Mucosa of gallbladder (tissue), 1 donor: ENCODE measurements around the gene PCDH1. TPM values are rescaled to one million over a fixed set of nuclear protein-coding genes. Genes with fewer than 3 reads are reported as not detected.
"Not testable (repeated sequence)": the region's sequence is repeated elsewhere in the genome, so short reads cannot be mapped to it uniquely, and the experiment has no call there.

Experiments
- DNase-seq: peaks from one replicate; pipeline ENCODE4 v3.0.0-alpha.2; 2020; ENCODE audit warnings: low spot score
- total RNA-seq: library from RNA; stranded (reverse); gene quantifications from one replicate; pipeline ENCODE4 v1.2.1, GENCODE V29; 2021
- donor health status: DM: no; HTN: no; CAD: no.

PCDH1 gene
- total RNA-seq: 90.6 TPM

DNA sequence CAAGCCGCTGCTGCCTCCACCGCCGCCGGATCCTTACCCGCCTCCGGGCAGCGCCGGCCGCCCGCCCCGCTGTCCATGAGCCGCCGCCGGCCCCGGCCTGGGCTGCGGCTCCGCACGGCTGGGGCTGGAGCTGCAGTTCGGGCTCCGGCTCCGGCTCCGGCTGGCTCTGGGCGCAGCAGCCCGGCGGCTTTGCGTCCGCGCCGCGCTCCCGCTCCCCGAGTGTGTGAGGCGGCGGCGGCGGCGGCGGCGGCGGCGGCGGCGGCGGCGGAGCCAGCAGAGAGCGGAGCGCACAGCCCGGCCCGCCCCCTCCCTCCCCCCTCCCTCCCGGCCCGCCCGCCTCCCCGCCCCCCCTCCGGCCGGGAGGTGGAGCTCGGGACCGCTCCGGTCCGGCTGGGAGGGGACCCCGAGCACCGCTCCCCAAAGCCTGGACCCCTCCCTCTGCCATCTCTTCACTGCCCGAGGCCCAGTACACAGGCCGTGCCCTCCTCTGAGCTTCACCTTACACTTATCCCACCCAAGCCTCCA is at the start of gene PCDH1:
PCDH1 (minus strand) TSS at position 225 of the 525 bp plus-strand sequence; CDS start at position 77, 148 bp downstream.
- DNase-seq: peak; percentile 29

GRCh38 chr5:141926434-141926833 is 48.2 kb upstream of the PCDH1 start:
- no peak for DNase-seq

DNA sequence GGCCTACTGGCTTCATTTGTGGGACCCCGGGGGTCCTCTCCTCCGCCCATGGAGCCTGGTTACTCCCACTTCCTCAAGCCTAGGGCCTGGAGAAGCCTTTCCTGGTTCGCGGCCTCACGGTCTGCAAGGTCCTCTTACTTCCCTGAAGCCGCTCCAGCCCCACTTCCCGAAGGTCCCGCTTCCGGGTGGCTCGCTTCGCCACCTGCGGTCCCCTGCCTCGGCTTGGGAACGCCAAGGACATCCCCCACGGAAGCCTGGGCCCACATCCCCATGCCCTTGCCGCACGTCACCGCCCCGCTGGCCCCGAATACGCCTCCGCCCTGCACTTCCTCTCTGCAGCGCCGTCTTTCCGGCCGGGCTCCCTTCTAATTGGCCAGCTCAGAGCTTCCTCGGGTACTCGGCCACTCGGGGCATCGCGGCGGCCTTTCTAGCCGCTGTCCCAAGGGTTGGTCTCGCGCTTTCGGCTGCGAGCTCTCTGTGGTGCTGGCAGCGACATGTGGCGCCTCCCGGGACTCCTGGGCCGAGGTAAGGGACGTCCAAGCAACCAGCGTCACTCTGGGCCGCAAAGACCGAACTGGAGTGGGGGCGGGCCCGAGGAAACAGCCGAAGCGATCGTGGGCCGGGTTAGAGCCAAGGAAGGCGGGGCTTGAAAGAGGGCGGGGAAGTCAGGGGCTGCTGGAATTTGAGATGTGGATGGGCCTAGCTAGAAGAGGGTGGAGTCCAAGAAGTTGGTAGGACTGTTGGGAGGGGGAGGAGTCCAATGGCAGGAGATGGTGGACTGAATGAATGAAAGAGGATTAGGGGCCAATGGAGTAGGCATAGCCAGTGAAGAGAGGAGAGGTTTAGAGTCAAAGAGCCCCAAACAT is 45.5 kb upstream of the PCDH1 start, which contains the start of gene DELE1:
DELE1 (plus strand) TSS at position 424 of the 866 bp plus-strand sequence; CDS start at position 495, 71 bp downstream.
- DNase-seq: peak; percentile 93

DNA sequence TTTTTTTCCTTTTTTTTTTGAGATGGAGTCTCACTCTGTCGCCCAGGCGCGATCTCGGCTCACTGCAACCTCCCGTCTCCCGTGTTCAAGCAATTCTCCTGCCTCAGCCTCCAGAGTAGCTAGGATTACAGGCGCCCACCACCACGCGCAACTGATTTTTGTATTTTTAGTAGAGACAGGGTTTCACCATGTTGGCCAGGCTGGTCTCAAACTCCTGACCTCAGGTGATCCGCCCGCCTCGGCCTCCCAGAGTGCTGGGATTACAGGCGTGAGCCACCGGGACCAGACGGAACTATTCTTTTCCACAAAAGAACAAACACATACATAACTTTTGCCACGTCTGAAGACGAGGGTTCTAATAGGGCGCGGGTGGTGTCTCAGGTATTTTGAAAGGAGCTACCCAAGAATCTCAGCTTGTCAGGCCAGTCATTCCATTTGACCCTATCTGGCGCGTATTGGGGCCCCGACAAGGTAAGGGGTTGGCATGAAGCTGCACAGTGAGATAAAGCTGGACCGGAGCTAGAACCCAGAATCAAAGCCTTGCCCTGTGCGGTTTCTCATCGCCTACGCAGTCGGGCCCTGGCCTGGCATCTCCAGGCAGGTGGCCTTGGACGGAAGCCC is 44.7 kb upstream of the PCDH1 start:
- DNase-seq: not testable (repeated sequence)

DNA sequence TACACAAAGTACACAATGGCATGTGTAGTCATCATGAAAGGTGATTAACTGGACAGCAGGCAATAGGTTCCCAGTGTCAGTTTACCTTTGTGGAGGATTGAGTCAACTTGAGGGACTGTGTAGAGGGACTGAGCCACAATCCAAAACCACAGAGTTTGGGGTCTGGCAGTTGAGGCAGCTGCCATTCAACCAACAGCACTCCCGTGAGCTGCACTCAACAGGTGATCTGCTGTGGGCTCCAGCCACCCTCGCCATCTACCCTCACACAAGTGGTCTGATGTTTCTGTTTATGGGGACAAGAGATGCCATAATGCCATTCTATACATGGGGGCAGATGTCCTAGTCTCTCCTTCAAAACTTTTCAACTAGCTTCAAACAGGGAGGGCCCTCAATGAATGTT is 42.6 kb upstream of the PCDH1 start:
- DNase-seq: no peak

GRCh38 chr5:141919218-141920119 is 41.3 kb upstream of the PCDH1 start:
- no peak for DNase-seq

- DNase-seq: no peak
These were observed 39.5 kb upstream of the PCDH1 start for GRCh38 chr5:141917760-141918159.

DNA sequence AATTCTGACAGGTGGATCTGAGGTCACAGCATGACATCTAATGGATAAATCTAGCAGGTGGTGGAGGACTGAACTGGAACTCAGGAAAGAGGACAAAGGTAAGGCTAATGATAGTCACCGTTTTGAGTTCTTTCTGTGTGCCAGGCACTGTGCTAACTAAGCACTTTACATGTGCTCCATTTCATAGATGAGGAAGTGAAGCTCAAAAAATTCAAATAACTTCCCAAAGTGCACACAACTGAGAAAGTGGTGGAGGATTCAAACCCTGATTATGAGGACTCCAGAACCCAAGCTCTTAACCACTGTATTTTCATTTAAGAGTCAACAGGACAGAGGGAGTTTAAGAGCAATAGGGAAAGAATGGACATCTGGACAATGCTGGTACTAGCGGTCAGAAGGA is 38.3 kb upstream of the PCDH1 start:
- no peak for DNase-seq

DNA sequence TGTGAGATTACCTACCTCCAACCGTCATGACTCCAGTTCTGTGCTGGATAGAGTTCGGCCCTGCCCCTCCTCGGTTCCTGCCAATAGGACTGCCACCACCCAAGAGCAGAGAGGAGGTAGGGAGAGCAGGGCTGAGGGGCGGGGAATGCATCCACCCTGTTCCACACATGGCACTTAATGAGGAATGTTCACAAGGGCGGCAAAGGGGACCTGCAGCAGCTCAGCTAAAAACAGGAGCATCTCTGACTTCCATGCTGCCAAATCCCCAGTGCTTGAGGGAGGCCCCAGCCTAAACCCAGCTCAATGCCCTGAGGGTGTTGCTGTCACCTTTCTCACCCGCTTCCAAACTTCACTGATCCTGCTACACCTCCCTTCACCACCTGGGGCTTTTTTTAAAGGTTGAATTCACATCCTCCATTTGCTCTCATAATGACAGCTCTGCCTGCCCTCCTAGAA is 37.7 kb upstream of the PCDH1 start:
- no peak for DNase-seq

DNA sequence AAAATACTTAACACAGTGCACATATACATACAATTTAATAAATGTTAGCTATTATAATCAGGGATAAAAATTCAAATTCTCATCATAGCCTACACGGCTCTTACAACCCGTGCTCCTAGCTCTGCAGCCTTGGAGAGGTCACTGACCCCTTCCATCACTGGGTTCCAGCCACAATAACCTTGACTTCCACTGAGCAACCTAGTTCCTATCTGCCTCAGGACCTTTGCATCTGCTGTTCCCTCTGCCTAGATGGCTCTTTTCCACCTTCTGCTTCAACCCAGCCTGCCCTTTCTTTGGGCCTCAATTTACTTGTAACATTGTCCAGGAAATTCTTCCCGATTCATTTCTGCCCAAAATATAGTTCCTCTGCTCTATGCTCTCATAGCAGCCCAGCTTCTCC is 36.6 kb upstream of the PCDH1 start:
- no peak for DNase-seq

DNA sequence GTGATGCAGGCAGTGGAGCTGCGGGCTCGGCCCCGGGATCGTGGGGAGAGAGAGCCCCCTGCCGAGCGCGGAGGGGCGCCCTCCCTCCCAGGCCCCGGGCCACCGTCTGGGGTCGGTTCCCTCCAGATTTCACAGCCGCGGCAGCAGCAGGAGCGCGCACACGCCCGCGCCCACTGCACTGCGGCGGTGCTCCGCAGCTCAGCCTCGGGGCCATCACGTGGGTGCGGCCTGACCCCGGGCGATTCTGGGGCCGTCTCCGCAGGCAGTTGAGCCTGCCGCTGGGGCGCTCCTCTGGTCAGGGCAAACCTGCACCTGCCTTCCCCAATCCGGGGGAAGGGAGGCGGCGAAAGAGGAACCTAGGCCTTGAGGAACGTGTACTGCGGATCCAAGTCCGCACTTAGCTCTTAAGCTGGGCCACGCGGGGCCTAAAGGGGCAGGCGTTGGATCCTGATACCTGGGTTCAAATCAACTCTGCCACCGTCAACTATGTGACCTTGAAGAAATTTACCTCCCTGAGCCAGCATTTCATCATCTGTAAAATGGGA is 36.1 kb upstream of the PCDH1 start:
- peak; percentile 39 for DNase-seq

- DNase-seq: no peak
These were observed 35.5 kb upstream of the PCDH1 start for GRCh38 chr5:141913560-141914198.

- no peak for DNase-seq
These were observed 32.1 kb upstream of the PCDH1 start for GRCh38 chr5:141910271-141910673.

DNA sequence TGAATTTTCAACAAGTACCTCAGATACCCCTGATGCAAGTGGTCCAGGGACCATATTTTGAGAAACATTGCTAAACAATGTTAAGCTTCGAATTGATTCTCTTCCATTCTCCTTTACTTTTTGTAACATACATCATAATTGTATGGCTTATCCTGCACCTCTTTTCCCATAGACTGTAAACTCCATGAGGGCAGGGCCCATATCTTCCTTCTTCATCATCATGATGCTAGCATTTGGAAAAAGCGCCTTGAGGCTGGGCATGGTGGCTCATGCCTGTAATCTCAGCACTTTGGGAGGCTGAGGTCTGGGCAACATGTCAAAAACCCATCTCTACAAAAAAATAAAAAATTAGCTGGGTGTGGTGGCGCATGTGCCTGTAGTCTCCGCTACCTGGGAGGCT is 31.0 kb upstream of the PCDH1 start:
- DNase-seq: no peak

DNA sequence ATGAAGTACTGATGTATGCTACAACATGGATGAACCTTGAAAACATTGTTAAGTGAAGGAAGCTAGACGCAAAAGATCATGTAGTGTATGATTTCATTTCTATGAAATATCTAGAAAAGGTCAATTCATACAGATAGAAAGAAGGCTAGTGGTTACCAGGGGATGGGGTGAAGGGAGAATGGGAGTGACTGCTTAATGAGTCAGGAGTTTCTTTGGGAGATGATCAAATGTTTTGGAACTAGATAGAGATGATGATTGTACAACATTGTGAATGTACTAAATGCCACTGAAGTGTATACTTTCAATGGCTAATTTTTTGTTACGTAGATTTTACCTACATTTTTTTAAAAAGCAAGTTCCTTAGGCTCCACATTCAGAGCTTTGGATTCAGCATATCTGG is 30.6 kb upstream of the PCDH1 start:
- no peak for DNase-seq

DNA sequence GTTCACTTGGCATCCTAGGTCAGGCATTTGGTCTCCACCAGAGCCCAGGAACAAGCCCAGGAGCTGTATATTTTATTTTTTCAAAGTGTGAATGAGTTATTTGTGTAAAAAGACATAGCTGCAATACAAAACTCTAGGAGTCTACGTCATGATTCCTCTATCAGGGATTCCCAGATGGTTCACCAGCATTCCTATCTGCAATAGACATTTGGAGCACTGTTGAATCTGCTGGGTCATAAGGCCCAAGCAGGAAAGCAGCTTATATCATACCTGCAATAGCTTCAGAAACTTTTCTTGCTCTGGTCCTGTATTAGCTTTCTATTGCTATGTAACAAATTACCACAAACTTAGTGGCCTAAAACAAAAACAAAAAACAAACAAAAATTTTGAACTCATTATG is 28.8 kb upstream of the PCDH1 start:
- no peak for DNase-seq

DNA sequence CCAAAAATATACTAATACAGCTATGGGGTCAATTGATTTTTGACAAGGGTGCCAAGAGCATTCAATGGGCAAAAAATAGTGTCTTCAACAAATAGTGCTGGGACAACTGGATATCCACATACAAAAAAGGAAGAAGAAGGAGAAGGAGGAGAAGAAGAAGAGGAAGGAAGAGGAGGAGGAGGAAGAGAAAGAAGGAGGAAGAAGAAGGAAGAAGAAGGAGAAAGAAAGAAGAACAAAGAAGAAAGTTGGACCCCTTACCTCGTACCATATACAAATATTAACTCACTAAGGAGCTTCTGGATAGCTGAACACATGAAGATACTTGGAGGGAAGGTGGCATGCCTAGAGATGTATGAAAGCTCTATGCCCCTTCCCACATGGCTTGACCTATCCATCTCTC is 28.3 kb upstream of the PCDH1 start:
- no peak for DNase-seq

DNA sequence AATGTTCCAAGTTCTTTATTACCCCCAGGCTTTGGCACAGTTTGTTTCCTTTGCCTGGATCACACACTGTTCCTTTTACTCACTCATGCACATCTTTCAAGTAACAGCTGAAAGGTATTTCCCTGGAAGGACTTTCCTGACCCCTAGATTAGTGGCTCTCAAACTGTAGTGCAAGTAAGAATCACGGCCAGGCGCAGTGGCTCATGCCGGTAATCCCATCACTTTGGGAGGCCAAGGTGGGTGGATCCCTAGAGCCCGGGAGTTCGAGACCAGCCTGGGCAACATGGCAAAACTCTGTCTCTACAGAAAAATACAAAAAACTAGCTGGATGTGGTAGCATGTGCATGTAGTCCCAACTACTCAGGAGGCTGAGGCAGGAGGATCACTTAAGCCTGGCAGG is 26.3 kb upstream of the PCDH1 start:
- DNase-seq: no peak

GRCh38 chr5:141903261-141903660 is 25.1 kb upstream of the PCDH1 start:
- DNase-seq: no peak

DNA sequence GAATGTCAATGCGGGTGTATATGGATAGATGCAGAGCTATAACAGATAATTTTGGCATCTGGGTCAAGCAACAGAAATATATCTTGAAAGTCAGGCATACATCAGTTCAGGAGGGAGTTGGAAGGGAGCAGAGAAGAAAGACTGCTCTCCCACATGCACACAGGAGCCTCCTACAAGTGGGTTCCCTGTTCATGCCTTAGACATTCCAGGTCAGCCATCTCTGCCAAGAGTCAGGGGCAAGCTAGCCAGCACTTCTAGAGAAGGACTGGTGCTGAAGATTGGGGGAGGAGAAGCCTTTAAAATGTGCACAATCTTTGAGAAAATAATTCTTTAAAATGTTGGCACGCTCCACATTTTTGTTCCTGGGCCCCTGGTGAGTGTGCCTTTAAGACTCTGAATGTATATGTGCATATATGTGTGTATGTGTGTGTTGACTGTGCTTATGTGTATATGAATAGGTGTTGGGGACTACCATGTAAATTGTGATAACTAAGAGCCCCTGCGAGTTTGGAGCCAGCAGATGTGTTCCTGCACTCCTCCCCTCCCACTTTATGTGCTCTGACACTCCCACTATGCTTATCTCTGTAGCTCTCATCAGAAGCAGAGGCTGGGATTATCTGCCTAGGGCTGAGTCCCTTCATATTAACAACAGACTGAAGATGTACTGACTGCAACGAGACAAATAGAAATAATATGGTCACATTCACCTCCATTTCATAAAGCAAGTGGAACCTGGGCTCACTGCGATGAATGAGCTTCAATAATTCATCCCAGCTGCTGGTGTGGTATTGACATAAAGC is 24.0 kb upstream of the PCDH1 start:
- DNase-seq: no peak
